Peyer's patch (tissue), 4 donors: ENCODE measurements around the gene FURIN. TPM values are rescaled to one million over a fixed set of nuclear protein-coding genes. Genes with fewer than 3 reads are reported as not detected.

Experiments
- DNase-seq, 3 donors: peaks; one replicate each; pipeline ENCODE4 v3.0.0-alpha.2; 2017 to 2019
- H3K27ac ChIP-seq, 4 donors: fragments of 200-600 bp; sonication (generic); one replicate each; pipeline ENCODE4 v1.5.1; 2016 to 2019
- H3K27me3 ChIP-seq, 2 donors: fragments of 200-600 bp; sonication (generic); one replicate each; pipeline ENCODE4 v1.5.1; 2019
- H3K36me3 ChIP-seq, 3 donors: fragments of 200-600 bp; sonication (generic); one replicate each; pipeline ENCODE4 v1.5.1; 2016 to 2019
- H3K4me1 ChIP-seq, 4 donors: fragments of 200-600 bp; sonication (generic); one replicate each; pipeline ENCODE4 v1.5.1; 2016 to 2019
- H3K4me3 ChIP-seq, 4 donors: fragments of 200-600 bp; sonication (generic); 1 replicate in 3 of 4; 2 replicates in 1 of 4; pipeline ENCODE4 v1.5.1; 2016 to 2019; ENCODE audit warnings: mild to moderate bottlenecking in 1 of 4
- H3K9me3 ChIP-seq, 4 donors: fragments of 200-600 bp; sonication (generic); one replicate each; pipeline ENCODE4 v1.5.1; 2016 to 2019; ENCODE audit warnings: mild to moderate bottlenecking in 1 of 4
- POLR2A ChIP-seq, 2 donors: fragments of 450-650 bp; IDR thresholded peaks; one replicate each; pipeline ENCODE4 v1.5.1; 2017; ENCODE audit warnings: antibody characterized with exemption in 2 of 2, mild to moderate bottlenecking in 2 of 2, moderate library complexity in 2 of 2
- total RNA-seq, 4 donors: library from RNA; depleted of rRNA; stranded (reverse); fragments of >200 nt; gene quantifications; one replicate each; pipeline ENCODE4 v1.1.0, GENCODE V29; 2016
- TF ChIP-seq, protein P1 (sequence below), 6 experiments: fragments of 450-650 bp in 4 of 6; fragments of 200-600 bp in 2 of 6; sonication (generic) in 1 of 6; IDR thresholded peaks; one replicate each; pipeline ENCODE4 v1.5.1; 2017 to 2019; ENCODE audit warnings: antibody characterized with exemption in 6 of 6, mild to moderate bottlenecking in 3 of 6, moderate library complexity in 1 of 6

The FURIN gene
- total RNA-seq, 4 donors from 2014 or later = 53.6 to 76.7 (median 70.1) TPM

DNA sequence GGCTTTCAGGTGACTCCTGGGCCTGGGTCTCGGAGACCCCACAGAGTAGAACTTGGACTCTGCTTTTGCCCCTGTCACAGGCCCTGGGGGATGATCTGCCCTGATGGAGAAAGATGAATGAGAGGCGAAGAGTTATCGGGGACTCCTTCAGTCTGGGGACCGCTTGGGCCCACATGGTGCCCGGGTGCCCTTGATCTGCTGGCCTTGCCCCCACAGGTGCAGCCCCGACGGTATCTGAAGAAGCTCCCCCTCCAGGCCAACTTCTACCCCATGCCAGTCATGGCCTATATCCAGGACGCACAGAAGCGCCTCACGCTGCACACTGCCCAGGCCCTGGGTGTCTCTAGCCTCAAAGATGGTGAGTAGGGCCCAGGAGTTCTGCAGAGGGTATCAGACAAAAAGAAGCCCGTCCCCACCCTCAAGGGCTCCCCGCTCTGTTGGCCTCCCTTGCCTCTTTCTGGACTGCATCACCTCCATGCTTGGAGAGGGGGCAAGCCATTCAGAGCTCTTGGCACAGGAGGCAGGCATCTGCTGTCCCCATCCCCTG, 45.1 kb downstream of the FURIN start:
- H3K27me3 ChIP-seq = no peaks in the 10 kb centered on the region
- DNase-seq = no peak
- H3K36me3 ChIP-seq = peaks cover 0 to 99% (median 0%) of the 10 kb centered on the region in 3 donors
- no peaks in the 10 kb centered on the region for H3K9me3 ChIP-seq
- no peak overlapping the region for H3K27ac ChIP-seq
- no peak overlapping the region for H3K4me3 ChIP-seq
- TF ChIP-seq, protein P1, sequence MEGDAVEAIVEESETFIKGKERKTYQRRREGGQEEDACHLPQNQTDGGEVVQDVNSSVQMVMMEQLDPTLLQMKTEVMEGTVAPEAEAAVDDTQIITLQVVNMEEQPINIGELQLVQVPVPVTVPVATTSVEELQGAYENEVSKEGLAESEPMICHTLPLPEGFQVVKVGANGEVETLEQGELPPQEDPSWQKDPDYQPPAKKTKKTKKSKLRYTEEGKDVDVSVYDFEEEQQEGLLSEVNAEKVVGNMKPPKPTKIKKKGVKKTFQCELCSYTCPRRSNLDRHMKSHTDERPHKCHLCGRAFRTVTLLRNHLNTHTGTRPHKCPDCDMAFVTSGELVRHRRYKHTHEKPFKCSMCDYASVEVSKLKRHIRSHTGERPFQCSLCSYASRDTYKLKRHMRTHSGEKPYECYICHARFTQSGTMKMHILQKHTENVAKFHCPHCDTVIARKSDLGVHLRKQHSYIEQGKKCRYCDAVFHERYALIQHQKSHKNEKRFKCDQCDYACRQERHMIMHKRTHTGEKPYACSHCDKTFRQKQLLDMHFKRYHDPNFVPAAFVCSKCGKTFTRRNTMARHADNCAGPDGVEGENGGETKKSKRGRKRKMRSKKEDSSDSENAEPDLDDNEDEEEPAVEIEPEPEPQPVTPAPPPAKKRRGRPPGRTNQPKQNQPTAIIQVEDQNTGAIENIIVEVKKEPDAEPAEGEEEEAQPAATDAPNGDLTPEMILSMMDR (IDR thresholded peaks at IDR 0.05) = no peak
- TF ChIP-seq POLR2A (IDR thresholded peaks at IDR 0.05) = no peak
- no peaks in the 10 kb centered on the region for H3K4me1 ChIP-seq

DNA sequence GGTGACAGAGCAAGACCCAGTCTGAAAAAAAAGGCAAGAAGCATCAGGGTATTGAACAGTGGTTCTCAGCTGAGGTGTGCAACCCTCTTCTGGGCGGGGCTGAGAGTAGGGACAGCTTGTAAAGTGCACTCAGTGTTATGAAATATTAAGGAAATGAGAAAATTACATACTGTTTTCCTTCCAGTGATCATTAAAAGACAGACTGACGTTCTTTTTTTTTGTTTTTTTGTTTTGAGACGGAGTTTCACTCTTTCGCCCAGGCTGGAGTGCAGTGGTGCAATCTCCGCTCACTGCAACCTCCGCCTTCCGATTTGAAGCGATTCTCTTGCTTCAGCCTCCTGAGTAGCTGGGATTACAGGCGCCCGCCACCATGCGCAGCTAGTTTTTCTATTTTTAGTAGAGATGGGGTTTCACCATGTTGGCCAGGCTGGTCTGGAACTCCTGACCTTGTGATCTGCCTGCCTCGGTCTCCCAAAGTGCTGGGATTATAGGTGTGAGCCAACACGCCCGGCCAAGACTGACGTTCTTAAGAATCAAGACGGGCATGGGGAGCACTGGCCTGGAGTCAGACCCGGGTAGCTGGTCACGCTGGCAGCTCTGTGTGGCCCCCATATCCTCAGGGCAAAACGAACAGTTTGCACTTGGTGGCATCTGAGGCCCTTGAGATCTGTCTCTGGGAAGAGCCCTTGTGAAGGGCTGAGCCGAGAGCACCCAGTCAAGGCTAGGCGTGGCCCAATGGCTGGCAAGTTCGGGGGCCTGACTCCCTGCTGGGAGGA, 46.1 kb downstream of the FURIN start:
- DNase-seq = no peak
- Histone ChIP-seq H3K4me3 (no peak overlapping the region), H3K27ac (no peak overlapping the region), H3K9me3 (no peaks in the 10 kb centered on the region), H3K4me1 (no peaks in the 10 kb centered on the region), H3K36me3 (peaks cover 0 to 99% (median 0%) of the 10 kb centered on the region in 3 donors), H3K27me3 (no peaks in the 10 kb centered on the region)
- TF ChIP-seq, protein P1 (IDR thresholded peaks at IDR 0.05) = no peak
- no peak for TF ChIP-seq POLR2A (IDR thresholded peaks at IDR 0.05)

DNA sequence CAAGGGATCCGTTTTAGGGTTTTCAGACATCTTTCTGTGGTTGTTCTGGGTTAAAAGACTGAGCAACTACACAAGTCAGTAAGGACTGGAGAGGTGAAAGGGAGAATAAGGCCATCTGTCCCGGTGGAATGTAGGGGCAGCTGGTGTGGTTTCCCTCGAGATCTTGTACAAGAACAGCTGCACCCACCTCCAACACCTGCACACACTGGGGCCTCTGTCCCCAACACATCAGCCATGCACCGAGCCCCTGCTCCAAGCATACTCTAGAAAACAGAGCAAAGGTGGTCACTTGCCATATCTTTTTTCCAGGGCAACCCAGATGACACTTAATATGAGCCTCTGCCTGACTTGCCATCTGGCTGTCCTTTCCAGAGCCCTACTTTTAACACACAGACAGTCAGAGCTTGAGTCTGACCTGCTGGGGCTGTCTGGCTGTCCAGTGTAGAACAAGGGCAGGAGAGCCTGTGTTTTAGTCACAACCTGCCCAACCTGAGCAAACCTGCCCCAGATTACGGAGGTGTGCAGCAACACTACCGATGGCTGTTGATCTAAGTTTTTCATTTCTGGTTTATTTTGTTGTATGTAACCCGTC, 46.9 kb downstream of the FURIN start:
- no peaks in the 10 kb centered on the region for H3K27me3 ChIP-seq
- no peaks in the 10 kb centered on the region for H3K4me1 ChIP-seq
- peaks cover 0 to 99% (median 0%) of the 10 kb centered on the region in 3 donors for H3K36me3 ChIP-seq
- DNase-seq = no peak
- no peak overlapping the region for H3K27ac ChIP-seq
- TF ChIP-seq POLR2A (IDR thresholded peaks at IDR 0.05) = no peak
- TF ChIP-seq, protein P1 (IDR thresholded peaks at IDR 0.05) = no peak
- H3K9me3 ChIP-seq = no peaks in the 10 kb centered on the region
- H3K4me3 ChIP-seq = no peak overlapping the region

DNA sequence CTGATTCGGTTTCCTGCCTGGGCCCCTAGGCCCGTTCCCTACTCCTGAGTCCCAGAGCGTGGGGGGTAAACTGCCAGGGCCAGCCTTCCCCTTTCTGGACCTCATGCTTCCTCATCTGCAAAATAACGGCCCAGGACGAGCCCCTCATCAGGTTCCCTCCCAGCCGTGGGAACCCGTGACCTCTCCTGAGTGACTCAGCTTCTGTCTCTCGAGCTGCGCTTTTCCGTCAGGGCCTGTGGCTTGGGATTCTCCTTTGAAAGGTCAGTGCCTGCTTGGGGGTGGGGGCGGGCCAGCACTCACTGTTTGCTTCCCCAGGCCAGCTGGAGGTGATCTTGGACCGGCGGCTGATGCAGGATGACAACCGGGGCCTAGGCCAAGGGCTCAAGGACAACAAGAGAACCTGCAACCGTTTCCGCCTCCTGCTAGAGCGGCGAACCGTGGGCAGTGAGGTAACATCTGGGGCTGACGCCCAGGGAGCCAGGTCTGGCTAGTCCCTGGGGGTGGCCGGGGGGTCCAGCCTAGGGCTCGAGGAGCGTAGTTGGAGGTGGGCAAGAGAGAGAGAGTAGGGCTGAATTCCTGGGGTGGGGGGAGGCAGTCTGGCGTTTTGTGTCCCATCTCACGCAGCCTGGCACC, 47.5 kb downstream of the FURIN start:
- no peaks in the 10 kb centered on the region for H3K4me1 ChIP-seq
- no peaks in the 10 kb centered on the region for H3K27me3 ChIP-seq
- no peak overlapping the region for H3K4me3 ChIP-seq
- H3K36me3 ChIP-seq = peaks cover 0 to 99% (median 0%) of the 10 kb centered on the region in 3 donors
- H3K27ac ChIP-seq = peak overlapping the region in 1 of 4 donors; percentile 3
- peak in 2 of 3 donors; percentile 20 to 67 for DNase-seq
- H3K9me3 ChIP-seq = no peaks in the 10 kb centered on the region
- no peak for TF ChIP-seq POLR2A (IDR thresholded peaks at IDR 0.05)
- TF ChIP-seq, protein P1 (IDR thresholded peaks at IDR 0.05) = no peak

DNA sequence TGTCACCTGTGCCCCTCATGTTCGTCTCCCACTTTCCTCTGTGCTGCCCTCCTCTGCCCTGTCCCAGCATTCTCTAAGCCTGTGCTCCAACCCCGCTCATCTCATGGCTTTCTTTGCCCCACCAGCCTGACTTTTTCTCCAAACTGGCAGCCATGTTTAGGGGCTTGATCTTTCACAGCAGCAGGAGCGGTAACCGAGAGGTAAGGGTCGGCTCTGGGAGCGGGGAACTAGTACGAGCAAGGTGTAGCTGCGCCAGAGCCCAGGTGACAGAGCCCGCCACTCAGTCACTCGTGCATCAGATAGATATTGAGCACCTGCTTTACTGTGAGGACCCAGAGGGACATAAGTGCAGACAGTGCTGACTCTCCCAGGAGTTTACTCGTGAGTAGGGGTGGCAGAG, 48.1 kb downstream of the FURIN start:
- Histone ChIP-seq H3K36me3 (peaks cover 0 to 99% (median 0%) of the 10 kb centered on the region in 3 donors), H3K27me3 (no peaks in the 10 kb centered on the region), H3K4me3 (no peak overlapping the region), H3K4me1 (no peaks in the 10 kb centered on the region), H3K9me3 (no peaks in the 10 kb centered on the region), H3K27ac (peak overlapping the region in 1 of 4 donors; percentile 3)
- DNase-seq = no peak
- TF ChIP-seq, protein P1 (IDR thresholded peaks at IDR 0.05) = no peak
- no peak for TF ChIP-seq POLR2A (IDR thresholded peaks at IDR 0.05)
